Measurements from ENCODE around the gene AMZ2.
"Not testable (repeated sequence)": the region's sequence is repeated elsewhere in the genome, so short reads cannot be mapped to it uniquely, and the experiment has no call there.

Gene AMZ2

DNA sequence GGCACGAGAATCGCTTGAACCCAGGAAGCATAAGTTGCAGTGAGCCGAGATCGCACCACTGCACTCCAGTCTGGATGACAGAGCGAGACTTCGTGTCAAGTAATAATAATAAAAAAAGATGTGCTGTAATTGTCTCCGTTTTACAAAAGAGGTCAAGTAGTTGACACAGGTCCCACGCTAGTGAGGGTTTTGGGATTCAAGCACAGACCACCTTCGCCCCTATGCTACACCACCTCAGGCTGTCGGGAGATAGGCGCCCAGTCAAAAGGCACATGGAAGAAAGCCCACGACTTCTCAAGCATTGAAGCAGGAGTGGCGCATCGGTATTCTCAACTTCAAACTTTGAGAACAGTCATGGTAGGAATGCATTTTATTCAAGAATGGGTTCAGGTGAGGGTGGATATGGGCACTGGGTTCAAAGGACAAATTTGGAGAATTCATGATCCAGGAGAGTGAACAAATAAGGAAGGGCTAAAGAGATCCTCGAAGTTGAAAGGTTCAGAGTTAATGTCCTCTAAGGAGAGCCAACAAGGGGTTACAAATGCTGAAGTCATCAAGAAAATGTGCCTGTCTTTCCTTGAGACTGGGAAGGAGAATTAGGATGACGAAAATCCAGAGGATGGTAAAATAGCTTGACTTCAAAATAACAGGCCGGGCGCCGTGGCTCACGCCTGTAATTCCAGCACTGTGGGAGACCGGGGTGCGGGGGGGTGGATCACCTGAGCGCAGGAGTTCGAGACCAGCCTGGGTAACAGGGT lies 1.4 kb upstream of the AMZ2 start:
- Histone ChIP-seq H3K27ac (peak overlapping the region in 11 of 21 experiments; percentile 88 to 99 (median 96)), H3K4me3 (peak overlapping the region in 4 of 7 experiments; percentile 67 to 78 (median 75))

DNA sequence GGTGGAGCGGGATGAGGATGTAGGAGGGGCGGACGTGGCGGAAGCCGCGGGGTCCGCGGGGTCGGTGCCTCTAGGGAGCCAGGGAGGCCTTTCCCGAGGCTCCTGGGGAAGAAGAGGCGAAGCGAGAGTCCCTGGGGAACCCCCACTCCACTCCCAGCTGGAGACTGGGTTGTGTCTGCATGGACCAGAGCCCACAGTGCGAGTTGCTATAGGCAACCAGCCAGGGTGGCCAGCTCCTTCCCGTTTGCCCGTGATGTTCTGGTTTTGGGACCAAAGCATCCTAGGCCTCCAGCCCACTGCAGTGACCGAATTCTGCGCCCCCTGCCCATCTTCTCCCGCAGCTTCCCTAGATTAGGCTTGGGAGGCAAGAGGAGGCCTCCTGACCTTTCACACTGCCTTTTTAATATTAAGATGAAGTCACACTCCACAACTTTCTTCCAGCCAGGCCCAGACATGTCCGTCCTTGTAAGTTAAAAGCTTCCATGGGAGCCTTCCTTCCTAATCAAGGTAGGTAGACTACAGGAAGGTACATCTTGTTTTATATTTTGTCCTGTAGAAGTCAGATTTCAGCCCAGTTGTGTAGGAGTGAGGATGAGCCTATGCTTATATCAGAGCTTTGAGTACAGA lies 469 bp downstream of the AMZ2 start:
- Histone ChIP-seq H3K4me3 (peak overlapping the region; percentile 48 to 95 (median 73)), H3K27ac (peak overlapping the region; percentile 88 to 99 (median 95))

DNA sequence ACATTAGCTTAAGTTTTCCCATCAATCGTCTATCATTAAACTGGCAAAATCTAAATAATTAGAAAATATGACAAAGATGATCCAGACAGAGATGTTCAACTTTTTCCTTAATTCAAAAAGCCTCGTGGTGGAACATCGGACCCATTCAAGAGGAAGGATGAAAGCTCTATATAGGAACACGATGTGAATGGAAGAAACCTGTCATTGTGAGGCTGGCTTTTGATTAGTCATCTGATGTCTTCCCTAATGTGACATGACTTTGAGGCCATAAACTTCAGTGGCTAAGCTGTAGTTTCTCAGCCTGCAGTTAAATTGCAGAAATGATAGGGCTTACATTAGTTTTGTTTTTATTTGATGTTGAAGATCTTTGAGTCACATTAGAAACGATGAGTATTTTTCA lies 1.0 kb downstream of the AMZ2 start:
- peak overlapping the region in 20 of 21 experiments; percentile 88 to 99 (median 95) for H3K27ac ChIP-seq
- H3K4me3 ChIP-seq = peak overlapping the region in 5 of 7 experiments; percentile 58 to 95 (median 73)

DNA sequence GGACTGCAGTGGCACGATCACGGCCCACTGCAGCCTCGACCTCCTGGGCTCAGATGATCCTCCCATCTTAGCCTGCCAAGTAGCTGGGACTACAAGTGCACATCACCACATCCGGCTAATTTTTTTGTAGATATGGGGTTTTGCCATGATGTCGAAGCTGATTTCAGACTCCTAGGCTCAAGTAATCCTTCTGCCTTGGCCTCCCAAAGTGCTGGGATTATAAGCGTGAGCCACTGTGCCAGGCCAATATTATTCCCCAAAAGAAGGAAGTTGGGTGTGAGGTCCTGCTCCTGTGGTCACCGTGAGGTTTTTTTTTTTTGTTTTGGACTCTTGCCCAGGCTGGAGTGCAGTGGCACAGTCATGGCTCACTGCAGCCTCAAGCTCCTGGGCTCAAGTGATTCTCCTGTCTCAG lies 1.5 kb downstream of the AMZ2 start:
- Histone ChIP-seq H3K27ac (peak overlapping the region in 18 of 21 experiments; percentile 13 to 99 (median 95)), H3K4me3 (no peak overlapping the region)

DNA sequence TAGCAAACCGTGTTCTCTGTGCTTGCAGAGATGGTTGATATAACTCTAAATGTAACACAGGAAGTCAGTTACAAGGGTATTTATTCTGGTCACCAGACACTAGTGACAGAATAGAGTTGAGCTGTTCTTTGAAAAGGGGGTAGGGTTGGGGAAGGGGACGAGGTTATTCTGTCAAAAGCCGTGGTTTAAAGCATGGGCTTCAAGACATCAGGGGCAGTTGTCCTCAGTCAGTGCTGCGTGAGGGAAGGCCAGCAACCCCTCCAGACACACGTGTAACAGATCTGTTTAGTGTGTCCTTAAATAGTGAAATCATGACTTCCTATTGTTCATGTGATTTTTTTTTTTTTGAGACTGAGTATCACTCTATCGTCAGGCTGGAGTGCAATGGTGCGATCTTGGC lies 5.6 kb downstream of the AMZ2 start:
- peak overlapping the region in 11 of 21 experiments; percentile 0 to 83 (median 48) for H3K27ac ChIP-seq
- H3K4me3 ChIP-seq = not testable (repeated sequence)

DNA sequence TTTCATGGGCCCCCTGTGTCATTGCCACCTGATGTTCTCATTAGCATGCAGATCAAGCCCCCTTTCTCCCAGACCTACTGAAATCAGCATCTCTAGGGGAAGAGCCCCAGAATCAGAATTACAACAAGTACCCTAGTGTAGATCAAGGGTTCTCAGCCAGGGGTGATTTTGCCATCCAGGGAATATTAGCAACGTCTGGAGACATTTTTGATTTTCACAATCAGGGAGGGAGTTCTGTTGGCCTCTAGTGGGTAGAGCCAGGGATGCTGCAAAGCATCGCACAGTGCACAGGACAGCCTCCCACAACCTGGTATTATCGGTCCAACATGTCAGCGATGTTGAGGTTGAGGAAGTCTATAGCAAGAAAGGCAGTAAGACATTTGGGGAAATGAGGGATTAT lies 7.3 kb downstream of the AMZ2 start:
- H3K27ac ChIP-seq = peak overlapping the region in 13 of 21 experiments; percentile 16 to 83 (median 37)
- H3K4me3 ChIP-seq = no peak overlapping the region

- no peak overlapping the region for H3K4me3 ChIP-seq
- H3K27ac ChIP-seq = peak overlapping the region in 10 of 21 experiments; percentile 16 to 85 (median 60)
Measured at GRCh38 chr17:68255731-68256538, 8.1 kb downstream of the AMZ2 start.

DNA sequence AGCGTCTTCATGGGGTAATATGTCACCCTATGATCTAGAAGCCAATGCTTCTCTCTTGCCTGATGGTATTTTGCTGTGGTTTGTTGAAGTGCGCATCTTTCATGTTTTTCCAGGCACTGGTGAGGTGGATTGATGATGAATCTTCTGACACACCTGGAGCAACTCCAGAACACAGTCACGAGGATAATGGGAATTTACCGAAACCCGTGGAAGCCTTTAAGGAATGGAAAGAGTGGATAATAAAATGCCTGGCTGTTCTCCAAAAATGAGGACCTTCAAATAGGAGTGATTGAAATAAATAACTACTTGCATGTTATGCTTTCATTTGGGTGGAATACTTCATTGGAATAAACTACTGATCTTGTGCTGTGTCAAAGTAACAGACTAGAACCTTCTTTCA lies 8.9 kb downstream of the AMZ2 start:
- peak overlapping the region in 4 of 21 experiments; percentile 49 to 85 (median 82) for H3K27ac ChIP-seq

DNA sequence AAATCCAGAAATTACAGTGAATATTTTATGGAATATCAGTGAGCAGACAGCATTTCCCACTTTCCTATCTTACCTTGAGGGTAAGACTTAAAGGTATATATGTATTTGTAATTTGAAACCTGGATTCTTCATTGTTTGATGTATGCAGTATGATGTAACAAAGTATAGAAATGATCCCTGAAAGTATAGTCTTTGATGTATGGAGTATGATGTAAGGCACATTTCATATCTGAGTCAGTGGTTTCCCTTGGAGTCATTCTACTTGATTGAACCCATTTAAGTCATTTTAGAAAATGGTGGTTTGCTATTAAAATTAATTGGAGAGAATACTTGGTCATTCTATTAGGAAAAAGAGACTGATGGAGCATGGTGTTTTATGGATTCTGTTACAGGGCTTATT lies 10.1 kb downstream of the AMZ2 start:
- H3K4me3 ChIP-seq = no peak overlapping the region
- peak overlapping the region in 6 of 21 experiments; percentile 5 to 85 (median 76) for H3K27ac ChIP-seq

More for the DNA sequence above, 8.9 kb downstream of the AMZ2 start:
- H3K4me3 ChIP-seq = not testable (repeated sequence)

DNA sequence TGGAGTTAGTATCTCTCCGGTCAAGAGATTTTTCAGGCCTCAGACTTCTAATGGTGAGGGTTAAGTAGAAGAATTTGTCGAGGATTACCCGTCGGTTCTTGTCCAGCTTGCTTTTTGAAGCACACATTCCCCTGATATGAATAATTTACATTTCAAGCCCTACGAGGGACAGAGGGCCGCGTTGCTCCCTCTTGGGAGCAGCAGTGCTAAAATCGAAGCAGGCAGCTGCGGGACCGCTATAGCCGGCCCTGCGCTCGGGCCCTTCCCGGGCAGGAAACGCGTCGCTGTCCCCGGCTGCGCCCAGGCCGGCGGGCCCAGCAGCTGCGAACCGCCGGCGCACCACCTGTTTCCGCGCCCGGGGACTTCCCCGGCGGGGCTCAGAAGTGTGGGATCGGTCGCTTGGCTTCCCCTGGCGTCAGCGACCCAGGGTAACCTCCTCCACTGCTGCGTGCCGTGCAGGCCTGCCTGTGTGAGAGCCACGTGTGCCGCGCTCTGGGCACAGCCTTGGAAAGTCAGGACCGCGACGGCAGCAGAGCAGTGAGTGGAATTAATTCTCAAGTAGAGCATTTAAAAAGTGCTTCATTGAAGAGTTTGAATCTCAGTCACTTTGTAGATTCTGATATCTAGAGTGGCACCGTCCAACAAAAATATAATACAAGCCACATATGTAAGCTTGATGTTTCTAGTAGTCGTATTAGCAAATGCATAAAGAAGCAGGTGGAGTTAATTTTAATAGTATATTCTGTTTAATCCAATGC lies 11.2 kb downstream of the AMZ2 start:
- not testable (repeated sequence) for H3K4me3 ChIP-seq
- H3K27ac ChIP-seq = peak overlapping the region in 18 of 21 experiments; percentile 3 to 85 (median 64)

DNA sequence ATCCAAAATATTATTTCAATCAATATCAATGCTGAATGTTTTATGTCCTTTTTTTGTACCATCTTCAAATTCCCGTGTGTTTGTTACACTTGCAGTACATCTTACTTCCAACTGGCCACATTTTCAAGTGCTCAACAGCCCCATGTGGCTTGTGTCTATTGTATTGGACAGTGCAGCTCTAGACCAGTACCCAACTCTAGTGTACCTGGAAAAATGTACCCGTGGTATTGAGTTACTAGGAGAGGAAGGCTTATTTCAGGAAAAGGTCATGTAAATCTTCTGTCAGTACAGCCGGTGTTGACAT lies 11.8 kb downstream of the AMZ2 start:
- peak overlapping the region in 11 of 21 experiments; percentile 39 to 85 (median 73) for H3K27ac ChIP-seq
- not testable (repeated sequence) for H3K4me3 ChIP-seq

DNA sequence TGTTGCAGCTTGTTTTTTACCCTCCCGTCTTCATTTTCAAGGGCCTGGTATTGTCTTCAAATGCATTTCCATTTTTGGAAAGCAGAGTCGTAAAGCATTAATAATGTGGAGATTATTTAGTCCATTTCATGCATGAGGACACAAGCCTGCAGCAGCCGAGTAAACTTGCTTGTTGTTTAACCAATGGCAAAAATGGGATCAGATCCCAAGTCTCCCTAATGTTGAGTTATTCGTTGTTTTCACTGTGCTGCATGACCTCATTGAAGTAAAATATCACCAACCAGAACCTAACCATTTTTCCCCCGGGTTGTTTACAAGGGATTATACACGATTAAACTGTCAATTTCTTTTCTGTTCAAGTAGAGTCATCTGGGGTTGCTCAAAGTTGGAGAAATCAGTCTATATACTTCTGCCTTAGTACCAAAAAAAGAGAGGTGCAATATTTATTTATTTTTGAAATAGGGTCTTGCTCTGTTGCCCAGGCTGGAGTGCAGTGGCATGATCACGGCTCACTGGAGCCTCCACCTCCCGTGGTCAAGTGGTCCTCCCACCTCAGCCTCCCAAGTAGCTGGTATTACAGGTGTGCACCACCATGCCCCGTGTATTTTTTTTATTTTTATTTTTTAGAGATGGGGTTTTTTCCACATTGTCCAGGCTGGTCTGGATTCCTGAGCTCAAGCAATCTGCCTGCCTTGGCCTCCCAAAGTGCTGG lies 12.4 kb downstream of the AMZ2 start:
- Histone ChIP-seq H3K27ac (peak overlapping the region in 2 of 21 experiments; percentile 79 to 83), H3K4me3 (no peak overlapping the region)

- not testable (repeated sequence) for H3K4me3 ChIP-seq, H3K27ac ChIP-seq
Measured at GRCh38 chr17:68262467-68262866, 14.6 kb downstream of the AMZ2 start.

GRCh38 chr17:68263101-68263681 lies 15.3 kb downstream of the AMZ2 start:
- not testable (repeated sequence) for H3K27ac ChIP-seq, H3K4me3 ChIP-seq

DNA sequence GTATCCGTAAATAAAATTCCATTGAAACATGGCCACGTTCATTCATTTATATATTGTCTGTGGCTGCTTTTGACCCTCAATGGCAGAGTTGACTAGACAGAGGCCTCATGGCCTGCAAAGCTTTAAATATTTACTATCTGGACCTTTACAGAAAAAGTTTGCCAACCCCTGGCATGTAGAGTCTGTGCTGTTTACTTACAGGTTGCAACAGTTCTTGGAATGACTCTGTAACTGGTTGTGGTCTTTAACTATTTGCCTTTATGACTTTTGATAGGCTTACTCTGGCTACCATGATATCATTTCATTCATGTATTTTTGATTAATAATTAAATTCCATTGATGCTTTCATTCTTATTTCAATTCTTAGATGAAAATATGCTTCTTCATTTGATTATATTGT lies 18.0 kb downstream of the AMZ2 start:
- not testable (repeated sequence) for H3K27ac ChIP-seq, H3K4me3 ChIP-seq

GRCh38 chr17:68273722-68274121 lies 25.9 kb downstream of the AMZ2 start:
- no peak overlapping the region for H3K4me3 ChIP-seq
- no peak overlapping the region for H3K27ac ChIP-seq

DNA sequence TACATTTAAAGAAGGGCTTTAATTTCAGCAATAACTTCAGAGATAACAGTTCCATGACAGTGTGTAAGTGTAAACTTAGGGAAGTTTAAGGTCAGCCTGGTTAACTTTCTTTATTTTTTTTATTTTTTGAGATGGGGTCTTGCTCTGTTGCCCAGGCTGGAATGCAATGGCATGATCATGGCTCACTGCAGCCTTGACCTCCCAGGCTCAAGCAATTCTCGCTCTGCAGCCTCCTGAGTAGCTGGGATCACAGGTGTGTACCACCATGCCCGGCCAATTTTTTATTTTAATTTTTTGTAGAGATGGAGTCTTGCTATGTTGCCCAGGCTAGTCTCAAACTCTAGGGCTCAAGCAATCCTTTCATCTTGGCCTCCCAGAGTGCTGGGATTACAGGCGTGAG lies 28.5 kb downstream of the AMZ2 start:
- not testable (repeated sequence) for H3K27ac ChIP-seq, H3K4me3 ChIP-seq

DNA sequence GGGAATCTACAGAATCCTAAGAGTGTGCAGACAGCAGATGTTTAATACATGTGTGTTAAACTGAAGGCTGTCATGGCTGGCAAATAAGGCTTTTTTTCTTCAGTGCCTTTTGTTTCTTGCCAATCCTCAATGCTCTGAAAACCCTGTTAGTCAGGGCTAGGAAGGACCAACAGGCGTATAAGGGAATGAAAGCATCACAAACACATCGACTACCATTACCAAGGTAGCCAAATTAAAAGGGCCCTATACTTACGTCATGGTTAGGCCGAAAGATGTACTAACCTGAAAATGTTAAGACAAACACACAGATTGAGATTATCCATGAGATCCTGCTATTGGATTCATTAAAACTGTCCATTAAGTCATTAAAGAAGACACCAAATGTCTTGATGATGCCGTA lies 30.0 kb downstream of the AMZ2 start:
- no peak overlapping the region for H3K27ac ChIP-seq
- H3K4me3 ChIP-seq = no peak overlapping the region

- H3K27ac ChIP-seq = not testable (repeated sequence)
Measured at GRCh38 chr17:68281965-68282364, 34.1 kb downstream of the AMZ2 start.

More at GRCh38 chr17:68281965-68282364, 34.1 kb downstream of the AMZ2 start:
- not testable (repeated sequence) for H3K4me3 ChIP-seq
